C4-2B (cell line): ENCODE results near the gene PFDN1.

Experiments
- ZFX ChIP-seq: fragments of 450-650 bp; IDR thresholded peaks from 2 replicates; pipeline ENCODE4 v1.6.1; 2017
- TF ChIP-seq, protein P1 (sequence below): fragments of 450-650 bp; conservative IDR thresholded peaks from 2 replicates; pipeline ENCODE4 v1.5.1; 2017; ENCODE audit warnings: mild to moderate bottlenecking

DNA sequence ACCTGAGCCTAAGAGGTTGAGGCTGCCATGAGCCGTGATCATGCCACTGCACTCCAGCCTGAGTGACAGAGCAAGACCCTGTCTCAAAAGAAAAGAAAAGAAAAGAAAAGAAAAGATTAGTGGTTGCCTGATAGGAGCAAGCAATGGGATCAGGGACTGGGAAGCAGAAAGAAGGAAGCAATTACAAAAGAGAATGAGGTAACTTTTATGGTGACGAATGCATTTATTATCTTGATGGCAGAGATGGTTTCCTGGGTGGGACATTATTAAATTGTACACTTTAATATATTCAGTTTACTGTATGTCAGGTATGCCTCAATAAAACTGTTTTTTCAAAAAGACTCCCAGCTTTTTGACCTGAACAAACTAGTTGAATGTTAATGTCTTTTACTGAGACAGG lies 7.5 kb upstream of the PFDN1 start:
- TF ChIP-seq, protein P1, sequence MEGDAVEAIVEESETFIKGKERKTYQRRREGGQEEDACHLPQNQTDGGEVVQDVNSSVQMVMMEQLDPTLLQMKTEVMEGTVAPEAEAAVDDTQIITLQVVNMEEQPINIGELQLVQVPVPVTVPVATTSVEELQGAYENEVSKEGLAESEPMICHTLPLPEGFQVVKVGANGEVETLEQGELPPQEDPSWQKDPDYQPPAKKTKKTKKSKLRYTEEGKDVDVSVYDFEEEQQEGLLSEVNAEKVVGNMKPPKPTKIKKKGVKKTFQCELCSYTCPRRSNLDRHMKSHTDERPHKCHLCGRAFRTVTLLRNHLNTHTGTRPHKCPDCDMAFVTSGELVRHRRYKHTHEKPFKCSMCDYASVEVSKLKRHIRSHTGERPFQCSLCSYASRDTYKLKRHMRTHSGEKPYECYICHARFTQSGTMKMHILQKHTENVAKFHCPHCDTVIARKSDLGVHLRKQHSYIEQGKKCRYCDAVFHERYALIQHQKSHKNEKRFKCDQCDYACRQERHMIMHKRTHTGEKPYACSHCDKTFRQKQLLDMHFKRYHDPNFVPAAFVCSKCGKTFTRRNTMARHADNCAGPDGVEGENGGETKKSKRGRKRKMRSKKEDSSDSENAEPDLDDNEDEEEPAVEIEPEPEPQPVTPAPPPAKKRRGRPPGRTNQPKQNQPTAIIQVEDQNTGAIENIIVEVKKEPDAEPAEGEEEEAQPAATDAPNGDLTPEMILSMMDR: no peak
- TF ChIP-seq ZFX: no peak
